Measurements from ENCODE around the gene TNPO3.

GRCh38 chr7:128988372-128988771 lies 66.5 kb downstream of the TNPO3 start:
- TF ChIP-seq EZH2 (IDR thresholded peaks at IDR 0.05): no peak
- TF ChIP-seq POLR2AphosphoS5 (IDR thresholded peaks at IDR 0.05; ENCODE audit: borderline replicate concordance, low read depth, low read length): no peak
